ENCODE results near the gene KCNIP4.

The KCNIP4 gene

DNA sequence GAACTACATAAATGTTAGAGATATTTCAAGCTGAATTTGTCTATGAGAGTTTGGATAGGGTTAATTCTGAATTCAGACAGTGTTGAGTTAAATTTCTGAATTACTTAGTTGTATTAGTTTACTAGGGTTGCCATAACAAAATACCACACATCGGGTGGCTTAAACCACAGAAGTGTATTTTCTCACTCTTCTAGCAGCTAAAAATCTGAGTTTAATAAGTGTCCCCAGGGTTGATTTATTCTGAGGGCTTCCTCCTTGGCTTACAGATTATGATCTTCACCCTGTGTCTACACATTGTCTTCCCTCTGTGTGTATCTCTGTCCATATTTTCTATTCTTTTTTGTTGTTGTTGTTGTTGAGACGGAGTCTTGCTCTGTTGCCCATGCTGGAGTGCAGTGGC lies 929.8 kb downstream of the KCNIP4 start:
- Histone ChIP-seq H3K4me3 (ENCODE audit: low read depth in 1 of 2, low read length in 2 of 2) (no peak overlapping the region), H3K36me3 (ENCODE audit: insufficient read depth, low read length) (no peaks in the 10 kb centered on the region), H3K27me3 (ENCODE audit: control insufficient read depth in 1 of 2, insufficient read depth in 2 of 2, low read length in 2 of 2) (no peaks in the 10 kb centered on the region)

DNA sequence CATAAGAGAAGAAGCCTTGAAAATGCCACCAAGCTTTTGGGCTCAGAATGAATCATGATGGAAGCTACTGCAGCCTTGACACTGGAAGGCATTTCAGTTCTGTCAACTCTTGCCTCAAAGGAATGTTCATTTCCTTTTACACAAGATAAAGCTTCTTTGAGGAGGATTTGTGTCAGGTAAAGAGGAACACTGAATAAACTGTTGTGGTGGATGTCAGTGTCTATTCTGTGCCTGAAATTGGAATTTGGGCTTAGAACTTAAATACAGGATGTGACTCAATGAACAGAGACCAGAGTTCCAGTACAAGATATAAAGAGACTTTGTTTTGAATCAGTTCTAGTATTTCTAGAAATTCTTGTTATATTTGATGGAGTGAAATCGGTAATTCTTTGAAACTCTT lies 935.1 kb downstream of the KCNIP4 start:
- Histone ChIP-seq H3K36me3 (ENCODE audit: insufficient read depth, low read length) (no peaks in the 10 kb centered on the region), H3K9me3 (ENCODE audit: low read length) (no peaks in the 10 kb centered on the region), H3K4me1 (ENCODE audit: insufficient read depth, low read length) (no peaks in the 10 kb centered on the region), H3K27ac (ENCODE audit: low read depth, low read length) (no peak overlapping the region), H3K27me3 (ENCODE audit: control insufficient read depth in 1 of 2, insufficient read depth in 2 of 2, low read length in 2 of 2) (no peaks in the 10 kb centered on the region), H3K4me3 (ENCODE audit: low read depth in 1 of 2, low read length in 2 of 2) (no peak overlapping the region), H3K9ac (ENCODE audit: low read length) (no peak overlapping the region)

More for the DNA sequence above, 929.8 kb downstream of the KCNIP4 start:
- H3K27ac ChIP-seq (ENCODE audit: low read depth, low read length) = no peak overlapping the region
- H3K4me1 ChIP-seq (ENCODE audit: insufficient read depth, low read length) = no peaks in the 10 kb centered on the region
- no peak overlapping the region for H3K9ac ChIP-seq (ENCODE audit: low read length)
- H3K9me3 ChIP-seq (ENCODE audit: low read length) = peaks cover 4% of the 10 kb centered on the region

DNA sequence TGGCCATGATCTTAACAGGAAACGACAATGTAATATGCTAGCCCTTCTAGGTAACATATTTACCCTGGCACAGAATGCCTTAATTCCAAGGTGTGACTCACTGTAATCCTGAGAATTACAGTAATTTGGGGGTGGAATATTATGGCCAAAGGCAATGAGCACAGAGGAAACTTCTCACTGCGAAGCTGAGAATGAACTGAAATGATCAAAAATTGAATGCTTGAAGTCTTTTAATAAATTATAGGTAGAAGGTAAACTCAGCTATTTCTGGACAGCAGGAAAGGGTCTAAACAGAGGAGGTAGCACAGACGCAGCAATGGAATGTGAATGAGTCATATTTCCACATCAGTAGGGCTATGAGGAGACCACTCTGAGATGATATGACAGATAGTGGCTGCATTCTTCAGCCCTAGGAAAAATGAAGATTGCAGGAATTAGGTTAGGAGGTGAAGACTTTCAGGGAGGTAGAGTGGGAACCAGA lies 935.7 kb downstream of the KCNIP4 start:
- Histone ChIP-seq H3K36me3 (ENCODE audit: insufficient read depth, low read length) (no peaks in the 10 kb centered on the region), H3K4me1 (ENCODE audit: insufficient read depth, low read length) (no peaks in the 10 kb centered on the region), H3K9ac (ENCODE audit: low read length) (no peak overlapping the region), H3K4me3 (ENCODE audit: low read depth in 1 of 2, low read length in 2 of 2) (no peak overlapping the region), H3K9me3 (ENCODE audit: low read length) (no peaks in the 10 kb centered on the region), H3K27ac (ENCODE audit: low read depth, low read length) (no peak overlapping the region), H3K27me3 (ENCODE audit: control insufficient read depth in 1 of 2, insufficient read depth in 2 of 2, low read length in 2 of 2) (no peaks in the 10 kb centered on the region)

DNA sequence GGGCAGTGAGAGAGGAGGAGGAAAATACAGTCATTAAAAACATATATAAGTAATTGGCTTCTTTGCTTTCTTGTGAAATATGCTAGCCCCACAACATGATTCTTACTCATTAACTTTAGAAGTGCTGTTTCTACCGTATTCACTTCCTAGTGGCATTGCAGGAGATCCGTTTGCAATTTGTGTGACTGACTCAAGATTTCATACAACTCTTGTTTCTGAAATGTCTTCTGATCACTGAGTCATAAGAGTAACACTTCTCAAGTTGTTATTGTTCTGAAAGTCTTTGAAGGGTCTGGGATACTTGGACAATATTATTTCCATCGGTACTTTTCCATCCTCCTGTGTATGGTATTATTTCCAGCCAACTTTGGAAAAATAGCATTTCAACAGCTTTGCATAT lies 937.5 kb downstream of the KCNIP4 start:
- no peaks in the 10 kb centered on the region for H3K4me1 ChIP-seq (ENCODE audit: insufficient read depth, low read length)

DNA sequence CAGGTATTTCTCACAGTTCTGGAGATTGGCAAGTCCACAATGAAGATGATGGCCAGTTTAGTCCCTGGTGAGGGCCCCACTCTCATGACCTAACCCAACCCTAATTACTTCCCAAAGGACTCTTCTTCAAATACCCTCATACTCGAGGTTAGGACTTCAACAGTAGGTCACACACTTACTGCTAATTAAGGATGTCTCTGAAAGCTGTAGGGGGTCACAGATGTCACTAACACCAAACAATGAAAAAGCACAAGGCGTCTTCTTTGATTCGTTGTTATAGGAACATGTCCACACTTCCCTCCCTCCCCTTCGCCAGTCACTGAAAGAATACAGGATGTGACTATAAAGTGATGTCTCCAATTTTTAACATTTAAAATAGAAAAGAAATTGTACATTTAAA lies 938.6 kb downstream of the KCNIP4 start:
- H3K9me3 ChIP-seq (ENCODE audit: low read length) = no peaks in the 10 kb centered on the region

More for the DNA sequence above, 937.5 kb downstream of the KCNIP4 start:
- H3K9ac ChIP-seq (ENCODE audit: low read length) = no peak overlapping the region
- H3K27ac ChIP-seq (ENCODE audit: low read depth, low read length) = no peak overlapping the region
- no peaks in the 10 kb centered on the region for H3K9me3 ChIP-seq (ENCODE audit: low read length)
- H3K4me3 ChIP-seq (ENCODE audit: low read depth in 1 of 2, low read length in 2 of 2) = no peak overlapping the region
- H3K36me3 ChIP-seq (ENCODE audit: insufficient read depth, low read length) = no peaks in the 10 kb centered on the region
- no peaks in the 10 kb centered on the region for H3K27me3 ChIP-seq (ENCODE audit: control insufficient read depth in 1 of 2, insufficient read depth in 2 of 2, low read length in 2 of 2)

DNA sequence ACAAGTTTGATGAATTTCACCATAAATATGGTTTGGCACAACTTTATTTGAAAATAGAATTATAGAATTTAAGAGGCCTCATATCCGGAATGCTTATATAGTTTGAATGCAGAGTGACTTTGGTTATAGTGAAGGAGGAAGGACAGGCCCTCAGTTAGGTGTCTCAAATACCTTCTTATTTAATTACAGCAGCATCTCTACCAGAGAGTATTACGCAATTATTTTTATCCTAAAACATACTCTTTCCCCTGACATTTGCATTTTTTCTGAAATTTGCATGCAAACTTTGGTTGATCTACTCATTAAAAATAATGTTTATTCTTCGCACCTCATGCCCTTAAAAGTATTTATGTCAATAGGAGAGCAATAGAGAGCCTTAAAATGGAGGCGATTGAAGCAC lies 942.9 kb downstream of the KCNIP4 start:
- no peaks in the 10 kb centered on the region for H3K27me3 ChIP-seq (ENCODE audit: control insufficient read depth in 1 of 2, insufficient read depth in 2 of 2, low read length in 2 of 2)

More for the DNA sequence above, 938.6 kb downstream of the KCNIP4 start:
- no peak overlapping the region for H3K27ac ChIP-seq (ENCODE audit: low read depth, low read length)
- no peak overlapping the region for H3K4me3 ChIP-seq (ENCODE audit: low read depth in 1 of 2, low read length in 2 of 2)
- no peaks in the 10 kb centered on the region for H3K27me3 ChIP-seq (ENCODE audit: control insufficient read depth in 1 of 2, insufficient read depth in 2 of 2, low read length in 2 of 2)
- no peak overlapping the region for H3K9ac ChIP-seq (ENCODE audit: low read length)
- no peaks in the 10 kb centered on the region for H3K36me3 ChIP-seq (ENCODE audit: insufficient read depth, low read length)
- H3K4me1 ChIP-seq (ENCODE audit: insufficient read depth, low read length) = no peaks in the 10 kb centered on the region

DNA sequence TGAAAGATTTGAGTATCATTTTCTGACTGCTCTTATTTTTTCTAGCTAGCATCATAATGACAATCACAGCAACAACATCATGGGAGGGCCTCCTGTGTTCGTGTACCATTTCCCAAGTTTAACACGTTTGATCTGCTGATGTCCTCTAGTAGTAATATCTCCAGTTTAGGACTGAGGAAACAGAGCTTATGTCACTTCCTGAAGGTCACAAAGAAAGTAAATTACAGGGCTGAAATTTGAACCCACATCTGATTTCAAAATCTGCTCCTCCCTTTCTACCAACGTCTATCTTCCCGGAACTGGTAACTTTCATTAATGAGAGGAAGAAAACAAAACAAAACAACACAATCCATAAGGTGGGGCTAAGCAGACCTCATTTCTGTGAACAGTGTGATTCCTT lies 945.6 kb downstream of the KCNIP4 start:
- Histone ChIP-seq H3K27ac (ENCODE audit: low read depth, low read length) (no peak overlapping the region), H3K27me3 (ENCODE audit: control insufficient read depth in 1 of 2, insufficient read depth in 2 of 2, low read length in 2 of 2) (no peaks in the 10 kb centered on the region), H3K4me3 (ENCODE audit: low read depth in 1 of 2, low read length in 2 of 2) (no peak overlapping the region)

More for the DNA sequence above, 942.9 kb downstream of the KCNIP4 start:
- Histone ChIP-seq H3K4me3 (ENCODE audit: low read depth in 1 of 2, low read length in 2 of 2) (no peak overlapping the region), H3K36me3 (ENCODE audit: insufficient read depth, low read length) (no peaks in the 10 kb centered on the region), H3K9ac (ENCODE audit: low read length) (no peak overlapping the region), H3K9me3 (ENCODE audit: low read length) (no peaks in the 10 kb centered on the region), H3K27ac (ENCODE audit: low read depth, low read length) (no peak overlapping the region), H3K4me1 (ENCODE audit: insufficient read depth, low read length) (no peaks in the 10 kb centered on the region)

DNA sequence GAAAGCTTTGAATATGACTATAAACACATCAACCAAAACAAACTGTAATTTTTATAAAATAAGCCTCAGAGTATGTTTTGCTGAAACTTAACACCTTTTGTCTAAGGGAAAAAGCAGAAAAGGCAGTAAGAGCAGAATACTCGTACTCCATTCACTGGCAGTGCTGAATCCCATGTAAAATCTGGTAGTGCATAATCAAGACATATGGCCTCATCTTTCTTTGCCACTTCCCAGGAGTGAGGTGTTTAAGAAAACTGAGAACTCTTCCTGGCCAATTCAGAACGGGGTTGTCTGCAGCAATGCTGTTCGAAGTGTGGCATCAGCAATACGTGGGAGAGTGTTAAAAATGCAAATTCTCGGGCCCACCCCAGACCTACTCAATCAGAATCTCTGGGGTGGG lies 946.3 kb downstream of the KCNIP4 start:
- no peak overlapping the region for H3K4me3 ChIP-seq (ENCODE audit: low read depth in 1 of 2, low read length in 2 of 2)
- H3K27ac ChIP-seq (ENCODE audit: low read depth, low read length) = no peak overlapping the region
- H3K9ac ChIP-seq (ENCODE audit: low read length) = no peak overlapping the region
- H3K4me1 ChIP-seq (ENCODE audit: insufficient read depth, low read length) = no peaks in the 10 kb centered on the region
- no peaks in the 10 kb centered on the region for H3K27me3 ChIP-seq (ENCODE audit: control insufficient read depth in 1 of 2, insufficient read depth in 2 of 2, low read length in 2 of 2)
- H3K36me3 ChIP-seq (ENCODE audit: insufficient read depth, low read length) = no peaks in the 10 kb centered on the region
- H3K9me3 ChIP-seq (ENCODE audit: low read length) = no peaks in the 10 kb centered on the region

More for the DNA sequence above, 945.6 kb downstream of the KCNIP4 start:
- no peaks in the 10 kb centered on the region for H3K36me3 ChIP-seq (ENCODE audit: insufficient read depth, low read length)
- no peaks in the 10 kb centered on the region for H3K4me1 ChIP-seq (ENCODE audit: insufficient read depth, low read length)
- H3K9ac ChIP-seq (ENCODE audit: low read length) = no peak overlapping the region
- H3K9me3 ChIP-seq (ENCODE audit: low read length) = no peaks in the 10 kb centered on the region

DNA sequence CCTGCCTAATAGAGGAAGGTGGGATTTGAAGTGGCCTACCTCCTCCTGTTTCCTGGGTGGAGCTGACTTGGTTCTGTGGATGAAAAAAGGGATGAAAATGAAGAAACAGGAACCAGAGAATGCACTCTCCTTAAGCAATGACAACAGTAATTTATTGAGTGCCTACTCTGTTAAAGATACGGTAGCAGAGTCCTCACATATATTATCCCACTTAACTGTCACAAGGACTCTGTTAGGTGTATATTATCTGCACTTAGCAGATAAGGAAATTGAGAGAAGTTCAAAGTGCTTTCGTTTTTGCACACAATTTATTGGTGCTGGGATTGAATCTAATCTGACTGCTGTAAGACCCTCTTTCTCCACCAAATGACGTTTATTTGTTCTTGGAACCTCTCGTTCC lies 947.1 kb downstream of the KCNIP4 start:
- Histone ChIP-seq H3K36me3 (ENCODE audit: insufficient read depth, low read length) (no peaks in the 10 kb centered on the region), H3K4me1 (ENCODE audit: insufficient read depth, low read length) (no peaks in the 10 kb centered on the region), H3K9me3 (ENCODE audit: low read length) (no peaks in the 10 kb centered on the region), H3K9ac (ENCODE audit: low read length) (no peak overlapping the region), H3K27me3 (ENCODE audit: control insufficient read depth in 1 of 2, insufficient read depth in 2 of 2, low read length in 2 of 2) (no peaks in the 10 kb centered on the region), H3K27ac (ENCODE audit: low read depth, low read length) (no peak overlapping the region), H3K4me3 (ENCODE audit: low read depth in 1 of 2, low read length in 2 of 2) (no peak overlapping the region)

DNA sequence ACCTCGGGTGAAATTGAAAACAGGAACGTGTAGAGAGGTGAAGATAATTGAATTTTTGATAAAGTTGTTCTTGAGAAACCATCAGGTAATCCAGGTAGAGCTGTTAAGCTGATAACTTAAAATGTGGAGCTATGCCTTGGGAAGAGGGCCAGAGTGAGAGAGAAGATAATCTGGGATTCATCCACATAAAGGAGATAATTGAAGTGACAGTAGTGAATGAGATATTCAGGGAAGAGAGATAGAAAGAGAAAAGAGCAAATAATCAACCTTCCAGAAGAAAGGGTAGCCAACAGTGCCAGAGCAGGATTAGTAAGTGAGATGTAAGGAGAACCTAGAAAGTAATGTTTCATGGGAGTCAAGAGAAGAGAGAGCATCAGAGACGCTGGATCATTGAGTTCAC lies 950.7 kb downstream of the KCNIP4 start:
- no peak overlapping the region for H3K9ac ChIP-seq (ENCODE audit: low read length)
- no peaks in the 10 kb centered on the region for H3K27me3 ChIP-seq (ENCODE audit: control insufficient read depth in 1 of 2, insufficient read depth in 2 of 2, low read length in 2 of 2)
- H3K4me3 ChIP-seq (ENCODE audit: low read depth in 1 of 2, low read length in 2 of 2) = no peak overlapping the region
- no peak overlapping the region for H3K27ac ChIP-seq (ENCODE audit: low read depth, low read length)
- H3K4me1 ChIP-seq (ENCODE audit: insufficient read depth, low read length) = no peaks in the 10 kb centered on the region
- no peaks in the 10 kb centered on the region for H3K36me3 ChIP-seq (ENCODE audit: insufficient read depth, low read length)
- H3K9me3 ChIP-seq (ENCODE audit: low read length) = no peaks in the 10 kb centered on the region

DNA sequence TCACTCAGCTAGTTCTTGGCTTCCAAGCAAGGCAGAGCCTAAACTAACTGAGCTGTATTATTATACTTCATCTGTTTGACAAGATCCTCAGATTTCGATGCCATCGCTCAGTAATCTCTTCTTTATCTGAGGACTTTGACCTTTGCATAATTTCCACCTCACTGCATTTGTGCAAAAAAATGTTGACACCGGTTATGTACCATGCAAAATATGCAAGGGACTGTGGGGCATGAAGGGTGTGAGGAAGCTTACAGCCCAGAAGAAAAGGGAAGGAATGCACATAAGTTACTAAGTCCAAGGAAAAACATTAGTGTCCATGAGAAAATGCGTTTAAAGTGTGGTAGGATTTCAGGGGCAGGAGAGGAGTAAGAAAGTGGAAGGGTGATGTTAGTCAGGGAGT lies 953.0 kb downstream of the KCNIP4 start:
- no peak overlapping the region for H3K4me3 ChIP-seq (ENCODE audit: low read depth in 1 of 2, low read length in 2 of 2)
- H3K27ac ChIP-seq (ENCODE audit: low read depth, low read length) = no peak overlapping the region
- H3K36me3 ChIP-seq (ENCODE audit: insufficient read depth, low read length) = no peaks in the 10 kb centered on the region
- H3K27me3 ChIP-seq (ENCODE audit: control insufficient read depth in 1 of 2, insufficient read depth in 2 of 2, low read length in 2 of 2) = no peaks in the 10 kb centered on the region
- no peaks in the 10 kb centered on the region for H3K4me1 ChIP-seq (ENCODE audit: insufficient read depth, low read length)
- no peaks in the 10 kb centered on the region for H3K9me3 ChIP-seq (ENCODE audit: low read length)
- no peak overlapping the region for H3K9ac ChIP-seq (ENCODE audit: low read length)

DNA sequence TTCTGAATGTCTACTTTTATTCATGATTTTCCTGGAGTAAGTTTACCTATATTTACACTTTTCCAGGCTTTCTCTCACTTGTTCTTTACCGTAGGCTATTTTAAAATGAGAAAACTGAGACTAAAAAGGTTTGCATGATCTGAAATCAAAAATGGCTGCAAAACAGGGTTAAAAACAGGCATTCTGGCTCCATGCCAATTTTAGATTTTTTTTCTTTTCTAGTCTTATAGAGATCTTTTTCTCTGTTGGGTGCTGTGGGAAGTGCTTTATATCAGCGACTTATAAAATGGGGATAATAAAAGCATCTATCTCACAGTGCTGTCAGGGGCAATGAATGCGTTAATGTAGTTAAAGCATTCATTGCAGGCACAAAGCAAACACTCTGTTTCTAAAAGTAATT lies 953.6 kb downstream of the KCNIP4 start:
- H3K9me3 ChIP-seq (ENCODE audit: low read length) = no peaks in the 10 kb centered on the region

More for the DNA sequence above, 953.6 kb downstream of the KCNIP4 start:
- Histone ChIP-seq H3K9ac (ENCODE audit: low read length) (no peak overlapping the region), H3K4me1 (ENCODE audit: insufficient read depth, low read length) (no peaks in the 10 kb centered on the region), H3K27ac (ENCODE audit: low read depth, low read length) (no peak overlapping the region), H3K4me3 (ENCODE audit: low read depth in 1 of 2, low read length in 2 of 2) (no peak overlapping the region), H3K36me3 (ENCODE audit: insufficient read depth, low read length) (no peaks in the 10 kb centered on the region), H3K27me3 (ENCODE audit: control insufficient read depth in 1 of 2, insufficient read depth in 2 of 2, low read length in 2 of 2) (no peaks in the 10 kb centered on the region)
